VCaP (cell line): Measurements from ENCODE around the gene COL18A1.

ENCODE experiments used
- H3K27ac ChIP-seq: fragments of 450-650 bp; 2 replicates; pipeline ENCODE4 v1.5.1; 2017
- TF ChIP-seq, protein P1 (sequence below): fragments of 450-650 bp; conservative IDR thresholded peaks from 2 replicates; pipeline ENCODE4 v1.5.1; 2017; ENCODE audit warnings: mild to moderate bottlenecking, moderate library complexity

COL18A1 gene

DNA sequence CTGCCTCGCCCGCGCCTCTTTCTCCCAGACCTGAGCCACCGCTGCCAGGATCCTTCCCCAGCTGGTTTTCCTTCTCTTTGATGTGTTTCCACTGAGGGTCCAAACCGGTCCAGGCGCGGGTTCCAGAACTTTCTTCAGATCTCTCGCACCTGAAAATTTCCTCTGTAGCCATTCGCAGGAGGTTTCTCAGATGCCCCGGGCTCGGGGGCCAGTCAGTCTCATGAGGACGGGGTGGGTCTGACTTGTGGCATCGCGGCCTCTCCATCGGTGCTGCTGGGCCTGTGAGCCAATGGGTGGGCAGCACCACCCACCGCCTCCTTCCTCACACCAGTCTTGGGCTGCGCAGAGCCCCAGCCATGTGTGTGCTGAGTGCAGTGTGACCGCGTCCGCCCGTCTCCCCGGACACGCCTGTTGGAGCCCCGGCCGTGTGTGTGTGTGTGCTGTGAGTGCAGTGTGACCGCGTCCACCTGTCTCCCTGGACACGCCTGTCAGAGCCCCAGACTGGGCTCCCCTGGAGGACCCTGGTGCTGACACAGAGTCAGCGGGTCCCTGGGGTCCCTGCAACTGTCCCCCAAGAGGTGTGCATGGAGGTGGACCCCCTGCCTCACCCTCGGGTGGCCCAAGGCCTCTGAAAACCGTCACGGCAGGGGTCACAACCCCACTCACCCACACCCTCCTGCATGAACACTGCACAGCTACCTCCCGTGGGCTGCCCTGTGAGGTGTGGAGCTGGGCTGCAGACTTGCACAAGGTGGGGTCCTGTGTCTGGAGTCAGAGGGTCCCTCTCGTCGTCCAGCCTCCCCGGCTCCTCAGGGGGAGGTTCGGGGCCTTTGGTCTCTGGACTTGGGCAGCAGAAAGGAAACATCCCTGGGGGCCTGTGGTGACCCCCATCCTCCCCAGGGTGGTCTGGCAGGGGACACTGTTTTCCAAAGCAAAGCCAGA is 20.2 kb downstream of the COL18A1 start:
- TF ChIP-seq, protein P1, sequence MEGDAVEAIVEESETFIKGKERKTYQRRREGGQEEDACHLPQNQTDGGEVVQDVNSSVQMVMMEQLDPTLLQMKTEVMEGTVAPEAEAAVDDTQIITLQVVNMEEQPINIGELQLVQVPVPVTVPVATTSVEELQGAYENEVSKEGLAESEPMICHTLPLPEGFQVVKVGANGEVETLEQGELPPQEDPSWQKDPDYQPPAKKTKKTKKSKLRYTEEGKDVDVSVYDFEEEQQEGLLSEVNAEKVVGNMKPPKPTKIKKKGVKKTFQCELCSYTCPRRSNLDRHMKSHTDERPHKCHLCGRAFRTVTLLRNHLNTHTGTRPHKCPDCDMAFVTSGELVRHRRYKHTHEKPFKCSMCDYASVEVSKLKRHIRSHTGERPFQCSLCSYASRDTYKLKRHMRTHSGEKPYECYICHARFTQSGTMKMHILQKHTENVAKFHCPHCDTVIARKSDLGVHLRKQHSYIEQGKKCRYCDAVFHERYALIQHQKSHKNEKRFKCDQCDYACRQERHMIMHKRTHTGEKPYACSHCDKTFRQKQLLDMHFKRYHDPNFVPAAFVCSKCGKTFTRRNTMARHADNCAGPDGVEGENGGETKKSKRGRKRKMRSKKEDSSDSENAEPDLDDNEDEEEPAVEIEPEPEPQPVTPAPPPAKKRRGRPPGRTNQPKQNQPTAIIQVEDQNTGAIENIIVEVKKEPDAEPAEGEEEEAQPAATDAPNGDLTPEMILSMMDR, result no peak
- H3K27ac ChIP-seq, result no peak overlapping the region

GRCh38 chr21:45427331-45428271 is 22.6 kb downstream of the COL18A1 start:
- no peak overlapping the region for H3K27ac ChIP-seq
- TF ChIP-seq, protein P1, result no peak

DNA sequence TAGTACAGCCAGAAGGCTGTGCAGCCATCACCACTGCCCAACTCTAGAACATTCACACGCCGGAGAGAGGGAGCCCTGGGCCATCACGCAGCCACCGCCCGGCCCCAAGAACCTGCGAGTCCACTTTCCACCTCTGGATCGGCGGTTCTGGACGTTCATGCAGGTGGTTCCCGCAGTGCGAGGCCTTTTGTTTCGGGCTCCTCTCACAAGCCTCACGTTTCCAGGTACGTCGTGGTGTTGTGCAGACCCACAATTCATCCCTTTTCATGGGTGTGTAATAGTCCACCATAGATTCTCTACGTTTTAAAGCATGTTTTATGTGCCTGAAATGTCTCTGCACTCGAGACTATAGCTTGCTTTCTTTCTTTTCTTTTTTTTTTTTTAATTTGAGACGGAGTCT is 23.6 kb downstream of the COL18A1 start:
- TF ChIP-seq, protein P1, result no peak
- no peak overlapping the region for H3K27ac ChIP-seq

- TF ChIP-seq, protein P1, result no peak
- H3K27ac ChIP-seq, result no peak overlapping the region
Measured at GRCh38 chr21:45429221-45430175, 24.5 kb downstream of the COL18A1 start.

- TF ChIP-seq, protein P1, result no peak
- no peak overlapping the region for H3K27ac ChIP-seq
Measured at GRCh38 chr21:45430521-45431501, 25.8 kb downstream of the COL18A1 start.
